BLaER1 (cell line): ENCODE data around the gene RIN3.

Experiments
- H3K27ac ChIP-seq: shearing (Covaris generic); formaldehyde crosslinking; 2 replicates; pipeline ENCODE4 v1.8.1; 2022
- H3K27me3 ChIP-seq: shearing (Covaris generic); formaldehyde crosslinking; 2 replicates; pipeline ENCODE4 v1.8.1; 2022
- H3K36me3 ChIP-seq: shearing (Covaris generic); formaldehyde crosslinking; 2 replicates; pipeline ENCODE4 v1.8.1; 2022
- H3K4me1 ChIP-seq: shearing (Covaris generic); formaldehyde crosslinking; 2 replicates; pipeline ENCODE4 v1.8.1; 2022
- H3K4me2 ChIP-seq: shearing (Covaris generic); formaldehyde crosslinking; 2 replicates; pipeline ENCODE4 v1.8.1; 2022
- H3K4me3 ChIP-seq: shearing (Covaris generic); formaldehyde crosslinking; 2 replicates; pipeline ENCODE4 v1.8.1; 2022
- H3K9ac ChIP-seq: shearing (Covaris generic); formaldehyde crosslinking; 2 replicates; pipeline ENCODE4 v1.8.1; 2022
- H3K9me3 ChIP-seq: shearing (Covaris generic); formaldehyde crosslinking; 2 replicates; pipeline ENCODE4 v1.8.1; 2022
- H4K20me1 ChIP-seq: shearing (Covaris generic); formaldehyde crosslinking; 2 replicates; pipeline ENCODE4 v1.8.1; 2022
- Cebpa-rat ChIP-seq: shearing (Covaris generic); IDR thresholded peaks from 2 replicates; pipeline ENCODE4 v1.8.1; 2022

Gene RIN3

GRCh38 chr14:92686900-92687427, 173.4 kb downstream of the RIN3 start:
- H3K9ac ChIP-seq = no peak overlapping the region
- H3K36me3 ChIP-seq = peaks cover 25% of the 10 kb centered on the region
- H4K20me1 ChIP-seq = 0 out of 2 replicates have a peak, but pooled peaks cover under 1% of the 10 kb centered on the region
- no peak overlapping the region for H3K4me2 ChIP-seq
- H3K27me3 ChIP-seq = no peaks in the 10 kb centered on the region
- H3K27ac ChIP-seq = no peak overlapping the region
- no peaks in the 10 kb centered on the region for H3K9me3 ChIP-seq
- no peak overlapping the region for H3K4me3 ChIP-seq
- no peak for TF ChIP-seq Cebpa-rat
- H3K4me1 ChIP-seq = peaks cover 1% of the 10 kb centered on the region

- H3K27me3 ChIP-seq = no peaks in the 10 kb centered on the region
- TF ChIP-seq Cebpa-rat = no peak
- H3K27ac ChIP-seq = no peak overlapping the region
- no peak overlapping the region for H3K4me3 ChIP-seq
- no peak overlapping the region for H3K4me2 ChIP-seq
- no peaks in the 10 kb centered on the region for H3K9me3 ChIP-seq
- H3K9ac ChIP-seq = no peak overlapping the region
- H4K20me1 ChIP-seq = no peaks in the 10 kb centered on the region
- H3K4me1 ChIP-seq = peaks cover 10% of the 10 kb centered on the region
- H3K36me3 ChIP-seq = peaks cover 22% of the 10 kb centered on the region
Measured at GRCh38 chr14:92687681-92688433, 174.3 kb downstream of the RIN3 start.

- no peaks in the 10 kb centered on the region for H4K20me1 ChIP-seq
- H3K4me3 ChIP-seq = no peak overlapping the region
- no peaks in the 10 kb centered on the region for H3K27me3 ChIP-seq
- H3K9me3 ChIP-seq = no peaks in the 10 kb centered on the region
- no peak overlapping the region for H3K27ac ChIP-seq
- no peak overlapping the region for H3K4me2 ChIP-seq
- TF ChIP-seq Cebpa-rat = no peak
- H3K9ac ChIP-seq = no peak overlapping the region
- H3K36me3 ChIP-seq = peaks cover 22% of the 10 kb centered on the region
- H3K4me1 ChIP-seq = peaks cover 18% of the 10 kb centered on the region
Measured at GRCh38 chr14:92688434-92689375, 175.1 kb downstream of the RIN3 start.

GRCh38 chr14:92690171-92691011, 176.8 kb downstream of the RIN3 start:
- peaks cover 18% of the 10 kb centered on the region for H3K4me1 ChIP-seq
- H3K27ac ChIP-seq = no peak overlapping the region
- TF ChIP-seq Cebpa-rat = no peak
- H4K20me1 ChIP-seq = no peaks in the 10 kb centered on the region
- H3K4me3 ChIP-seq = no peak overlapping the region
- H3K9ac ChIP-seq = no peak overlapping the region
- no peaks in the 10 kb centered on the region for H3K9me3 ChIP-seq
- no peaks in the 10 kb centered on the region for H3K27me3 ChIP-seq
- no peak overlapping the region for H3K4me2 ChIP-seq
- H3K36me3 ChIP-seq = peaks cover 16% of the 10 kb centered on the region

GRCh38 chr14:92692822-92693226, 179.2 kb downstream of the RIN3 start:
- H3K9me3 ChIP-seq = no peaks in the 10 kb centered on the region
- H3K4me1 ChIP-seq = peaks cover 34% of the 10 kb centered on the region
- no peak overlapping the region for H3K9ac ChIP-seq
- H4K20me1 ChIP-seq = no peaks in the 10 kb centered on the region
- H3K4me3 ChIP-seq = no peak overlapping the region
- no peaks in the 10 kb centered on the region for H3K27me3 ChIP-seq
- TF ChIP-seq Cebpa-rat = no peak
- H3K4me2 ChIP-seq = peak overlapping the region; percentile 70
- peaks cover 8% of the 10 kb centered on the region for H3K36me3 ChIP-seq
- H3K27ac ChIP-seq = no peak overlapping the region

GRCh38 chr14:92693998-92694795, 180.6 kb downstream of the RIN3 start:
- H4K20me1 ChIP-seq = no peaks in the 10 kb centered on the region

GRCh38 chr14:92694807-92695206, 181.2 kb downstream of the RIN3 start:
- peaks cover 50% of the 10 kb centered on the region for H3K4me1 ChIP-seq
- H3K4me3 ChIP-seq = no peak overlapping the region
- no peak for TF ChIP-seq Cebpa-rat
- H3K9me3 ChIP-seq = no peaks in the 10 kb centered on the region
- H3K4me2 ChIP-seq = no peak overlapping the region
- no peak overlapping the region for H3K9ac ChIP-seq
- H3K36me3 ChIP-seq = no peaks in the 10 kb centered on the region
- no peak overlapping the region for H3K27ac ChIP-seq
- no peaks in the 10 kb centered on the region for H3K27me3 ChIP-seq
- H4K20me1 ChIP-seq = no peaks in the 10 kb centered on the region

More at GRCh38 chr14:92693998-92694795, 180.6 kb downstream of the RIN3 start:
- H3K27ac ChIP-seq = no peak overlapping the region
- no peaks in the 10 kb centered on the region for H3K36me3 ChIP-seq
- no peak overlapping the region for H3K9ac ChIP-seq
- H3K27me3 ChIP-seq = no peaks in the 10 kb centered on the region
- peaks cover 47% of the 10 kb centered on the region for H3K4me1 ChIP-seq
- no peak for TF ChIP-seq Cebpa-rat
- no peak overlapping the region for H3K4me3 ChIP-seq
- H3K9me3 ChIP-seq = no peaks in the 10 kb centered on the region
- H3K4me2 ChIP-seq = no peak overlapping the region

- H3K9ac ChIP-seq = no peak overlapping the region
- H3K9me3 ChIP-seq = no peaks in the 10 kb centered on the region
- no peaks in the 10 kb centered on the region for H4K20me1 ChIP-seq
- no peak overlapping the region for H3K4me2 ChIP-seq
- peaks cover 50% of the 10 kb centered on the region for H3K4me1 ChIP-seq
- H3K27me3 ChIP-seq = no peaks in the 10 kb centered on the region
- no peak overlapping the region for H3K4me3 ChIP-seq
- no peak for TF ChIP-seq Cebpa-rat
- H3K27ac ChIP-seq = no peak overlapping the region
- H3K36me3 ChIP-seq = no peaks in the 10 kb centered on the region
Measured at GRCh38 chr14:92695562-92695961, 182.0 kb downstream of the RIN3 start.
